WTC11 (cell line): ENCODE measurements around the gene PRR30. TPM values are rescaled to one million over a fixed set of nuclear protein-coding genes. Genes with fewer than 3 reads are reported as not detected.

Experiments used
- ATAC-seq: fragments of 200-7000 bp; cut with Tn5 transposase; 2 replicates; pipeline ENCODE4 v1.10.0; 2021; ENCODE audit warnings: mild to moderate bottlenecking, moderate library complexity
- CTCF ChIA-PET: fragments of 300-600 bp; sonication (Branson Sonifier 250); formaldehyde crosslinking; loops from one replicate; lab custom pipeline; 2021; ENCODE audit warnings: antibody characterized with exemption; lab: Charles Lee
- POLR2A ChIA-PET: fragments of 350-600 bp; sonication (Branson Sonifier 250); formaldehyde crosslinking; loops from one replicate; lab custom pipeline; 2021; ENCODE audit warnings: antibody characterized with exemption; lab: Charles Lee
- DNase-seq: peaks from one replicate; pipeline ENCODE4 v3.0.0; 2021; ENCODE audit warnings: low spot score
- H3K27ac Mint-ChIP-seq: 2 replicates; pipeline ENCODE4 v1.8.0; 2021; ENCODE audit warnings: mixed read lengths
- H3K27me3 Mint-ChIP-seq: 2 replicates; pipeline ENCODE4 v1.8.0; 2021; ENCODE audit warnings: low read depth, mild to moderate bottlenecking, moderate library complexity, mixed read lengths
- H3K36me3 Mint-ChIP-seq: 2 replicates; pipeline ENCODE4 v1.8.0; 2021; ENCODE audit warnings: mixed read lengths
- H3K4me1 Mint-ChIP-seq: 2 replicates; pipeline ENCODE4 v1.8.0; 2022; ENCODE audit warnings: mixed read lengths
- H3K4me3 Mint-ChIP-seq: 2 replicates; pipeline ENCODE4 v1.8.0; 2021; ENCODE audit warnings: mild to moderate bottlenecking, moderate library complexity, mixed read lengths
- H3K9me3 Mint-ChIP-seq: 2 replicates; pipeline ENCODE4 v1.8.0; 2021; ENCODE audit warnings: mixed read lengths
- AFF4 ChIP-seq: sonication (generic); formaldehyde crosslinking; IDR thresholded peaks from 2 replicates; pipeline ENCODE4 v1.8.1; 2023; ENCODE audit warnings: mild to moderate bottlenecking, missing genetic modification reagents, borderline replicate concordance
- ARID4B ChIP-seq: sonication (generic); formaldehyde crosslinking; IDR thresholded peaks from 2 replicates; pipeline ENCODE4 v1.8.0; 2023; ENCODE audit warnings: missing genetic modification reagents, mild to moderate bottlenecking, borderline replicate concordance
- EMX1 ChIP-seq: fragments of 250-450 bp; sonication (Bioruptor Pico); IDR thresholded peaks from 2 replicates; pipeline ENCODE4 v1.8.0; 2021; ENCODE audit warnings: mild to moderate bottlenecking
- ETV6 ChIP-seq: sonication (generic); formaldehyde crosslinking; IDR thresholded peaks from 2 replicates; pipeline ENCODE4 v1.8.1; 2022; ENCODE audit warnings: mild to moderate bottlenecking, missing genetic modification reagents
- GABPB1 ChIP-seq: sonication (generic); formaldehyde crosslinking; IDR thresholded peaks from 2 replicates; pipeline ENCODE4 v1.8.1; 2023; ENCODE audit warnings: mild to moderate bottlenecking, missing genetic modification reagents
- GRHL2 ChIP-seq: fragments of 250-450 bp; sonication (Bioruptor Pico); IDR thresholded peaks from 2 replicates; pipeline ENCODE4 v1.8.0; 2022; ENCODE audit warnings: mild to moderate bottlenecking, moderate library complexity; ENCODE audit not compliant: insufficient replicate concordance, severe bottlenecking
- HMGA2 ChIP-seq: fragments of 250-450 bp; sonication (Bioruptor Pico); IDR thresholded peaks from 2 replicates; pipeline ENCODE4 v1.4.0; 2021; ENCODE audit warnings: mild to moderate bottlenecking, moderate library complexity
- HMGXB4 ChIP-seq: sonication (generic); formaldehyde crosslinking; IDR thresholded peaks from 2 replicates; pipeline ENCODE4 v1.8.1; 2023; ENCODE audit warnings: mild to moderate bottlenecking, moderate library complexity, missing genetic modification reagents
- JAZF1 ChIP-seq: fragments of 250-450 bp; sonication (Bioruptor Pico); IDR thresholded peaks from 2 replicates; pipeline ENCODE4 v1.9.0; 2021; ENCODE audit warnings: moderate library complexity, mild to moderate bottlenecking, inconsistent platforms
- MAX ChIP-seq: sonication (generic); formaldehyde crosslinking; IDR thresholded peaks from 2 replicates; pipeline ENCODE4 v1.8.0; 2022; ENCODE audit warnings: mild to moderate bottlenecking, missing genetic modification reagents
- MLX ChIP-seq: sonication (generic); formaldehyde crosslinking; IDR thresholded peaks from 2 replicates; pipeline ENCODE4 v1.8.1; 2023; ENCODE audit warnings: mild to moderate bottlenecking, missing genetic modification reagents, moderate library complexity
- NFE2L1 ChIP-seq: sonication (generic); formaldehyde crosslinking; IDR thresholded peaks from 2 replicates; pipeline ENCODE4 v1.8.1; 2023; ENCODE audit warnings: missing genetic modification reagents
- NR2C2 ChIP-seq: sonication (generic); formaldehyde crosslinking; IDR thresholded peaks from 2 replicates; pipeline ENCODE4 v1.8.0; 2022; ENCODE audit warnings: mild to moderate bottlenecking, missing genetic modification reagents
- PRRX2 ChIP-seq: fragments of 250-450 bp; sonication (Bioruptor Pico); IDR thresholded peaks from 2 replicates; pipeline ENCODE4 v1.8.0; 2021; ENCODE audit warnings: mild to moderate bottlenecking
- RELA ChIP-seq: sonication (generic); formaldehyde crosslinking; IDR thresholded peaks from 2 replicates; pipeline ENCODE4 v1.8.1; 2022; ENCODE audit warnings: missing genetic modification reagents, mild to moderate bottlenecking, borderline replicate concordance
- RORB ChIP-seq: fragments of 250-450 bp; sonication (Bioruptor Pico); IDR thresholded peaks from 2 replicates; pipeline ENCODE4 v1.9.0; 2021; ENCODE audit warnings: mild to moderate bottlenecking
- STAT6 ChIP-seq: sonication (generic); formaldehyde crosslinking; conservative IDR thresholded peaks from 2 replicates; pipeline ENCODE4 v1.8.1; 2023; ENCODE audit warnings: mild to moderate bottlenecking, low read depth, missing genetic modification reagents, moderate library complexity
- TP53 ChIP-seq: sonication (generic); formaldehyde crosslinking; IDR thresholded peaks from 2 replicates; pipeline ENCODE4 v1.8.1; 2023; ENCODE audit warnings: mild to moderate bottlenecking, missing genetic modification reagents
- ZNF232 ChIP-seq: sonication (generic); formaldehyde crosslinking; IDR thresholded peaks from 2 replicates; pipeline ENCODE4 v1.8.0; 2022; ENCODE audit warnings: mild to moderate bottlenecking, missing genetic modification reagents
- ZNF416 ChIP-seq: fragments of 250-450 bp; sonication (Bioruptor Pico); IDR thresholded peaks from 2 replicates; pipeline ENCODE4 v1.9.0; 2021; ENCODE audit warnings: mild to moderate bottlenecking, inconsistent platforms
- total RNA-seq: library from RNA; stranded (reverse); gene quantifications from 3 replicates; pipeline ENCODE4 v1.2.3, GENCODE V29; 2021

Gene PRR30
- total RNA-seq, 1 experiment from 2014 or later, result not detected

GRCh38 chr2:27131429-27131828, 7.8 kb downstream of the PRR30 start (continued):
- TF ChIP-seq GRHL2 (CRISPR knock-in tag), result no peak
- TF ChIP-seq RORB (CRISPR knock-in tag), result no peak
- no peak for TF ChIP-seq ARID4B (CRISPR knock-in tag)
- no peak for TF ChIP-seq ZNF416 (CRISPR knock-in tag)
- TF ChIP-seq GABPB1, result no peak
- no peak for TF ChIP-seq STAT6
- no peak for TF ChIP-seq HMGA2
- no peak for TF ChIP-seq EMX1 (CRISPR knock-in tag)
- TF ChIP-seq MAX, result no peak

GRCh38 chr2:27130396-27130795, 8.8 kb downstream of the PRR30 start:
- Mint-ChIP-seq H3K27me3 (peaks cover 2% of the 10 kb centered on the region; the same call in 1 of the 2 replicates), H3K27ac (no peak overlapping the region), H3K4me3 (no peak overlapping the region), H3K9me3 (no peaks in the 10 kb centered on the region), H3K4me1 (peaks cover 14% of the 10 kb centered on the region), H3K36me3 (peaks cover 21% of the 10 kb centered on the region)
- CTCF ChIA-PET, result no interaction called here
- TF ChIP-seq ETV6 (no peak), RELA (CRISPR knock-in tag) (no peak), MLX (CRISPR knock-in tag) (no peak), JAZF1 (no peak)
- DNase-seq (no peak), ATAC-seq (no peak)
- POLR2A ChIA-PET, result no interaction called here

- Mint-ChIP-seq H3K27ac (no peak overlapping the region), H3K9me3 (no peaks in the 10 kb centered on the region), H3K27me3 (peaks cover 13% of the 10 kb centered on the region; the same call in 1 of the 2 replicates), H3K4me3 (no peak overlapping the region), H3K36me3 (peaks cover 21% of the 10 kb centered on the region), H3K4me1 (peaks cover 20% of the 10 kb centered on the region)
- DNase-seq (no peak), ATAC-seq (no peak)
- POLR2A ChIA-PET, result no interaction called here
- CTCF ChIA-PET, result interaction anchor here (1.2 to 2.0 kb wide), 2 partner anchors 41 to 62 kb away, joined by 4 read pairs; no protein-coding TSS in a partner anchor
- no peak for TF ChIP-seq ZNF232 (CRISPR knock-in tag)
- no peak for TF ChIP-seq NR2C2 (CRISPR knock-in tag)
- TF ChIP-seq HMGXB4 (CRISPR knock-in tag), result no peak
- TF ChIP-seq AFF4 (CRISPR knock-in tag), result no peak
- no peak for TF ChIP-seq PRRX2 (CRISPR knock-in tag)
- TF ChIP-seq TP53, result no peak
- no peak for TF ChIP-seq NFE2L1 (CRISPR knock-in tag)
These were observed 10.3 kb downstream of the PRR30 start for GRCh38 chr2:27128668-27129571.
